ENCODE results near the gene RACGAP1. TPM values are rescaled to one million over a fixed set of nuclear protein-coding genes. Genes with fewer than 3 reads are reported as not detected.

Gene RACGAP1
- polyA plus RNA-seq, 1 donor from 2014 or later, result 18.3 TPM

DNA sequence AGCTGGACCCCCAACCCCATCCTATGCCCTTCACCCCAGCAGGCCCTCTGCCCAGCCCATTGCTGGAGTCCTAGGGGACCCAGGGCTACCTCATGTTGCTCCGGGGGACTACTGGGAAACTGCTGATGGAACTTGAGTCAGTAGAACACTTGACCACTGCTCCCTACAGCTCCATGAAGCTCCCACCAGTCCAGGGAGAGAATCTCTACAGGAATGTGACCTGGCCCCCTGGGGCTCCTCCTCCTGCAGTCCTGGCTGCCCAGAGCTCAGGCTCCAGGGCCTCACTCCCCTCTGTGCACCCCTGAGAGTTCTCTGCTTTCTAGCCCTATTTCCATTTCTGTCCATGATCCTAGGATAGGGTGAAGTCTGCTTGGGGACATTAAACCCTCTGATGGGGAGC is 85.6 kb downstream of the RACGAP1 start:
- Histone ChIP-seq H3K9me2 (ENCODE audit: insufficient read depth, low read length) (no peaks in the 10 kb centered on the region), H3K4me3 (ENCODE audit: low read length) (no peak overlapping the region), H3K79me2 (replicated peaks; ENCODE audit: insufficient read depth, low read length) (no peaks in the 10 kb centered on the region), H3K9ac (ENCODE audit: low read length) (no peak overlapping the region), H3K4me2 (ENCODE audit: low read length) (no peak overlapping the region), H4K20me1 (ENCODE audit: insufficient read depth) (no peaks in the 10 kb centered on the region), H3F3A (ENCODE audit: insufficient read depth, low read length, poor library complexity, severe bottlenecking) (no peaks in the 10 kb centered on the region), H3K27ac (ENCODE audit: low read length) (no peak overlapping the region), H2AFZ (ENCODE audit: low read depth, low read length) (no peak overlapping the region), H3K36me3 (ENCODE audit: insufficient read depth, low read length) (no peaks in the 10 kb centered on the region), H3K27me3 (ENCODE audit: insufficient read depth, low read depth, low read length) (no peaks in the 10 kb centered on the region), H3K9me3 (ENCODE audit: low read length) (no peaks in the 10 kb centered on the region)
- TF ChIP-seq EZH2 (IDR thresholded peaks at IDR 0.05; ENCODE audit: borderline replicate concordance, insufficient read depth, low read length, poor library complexity, severe bottlenecking), result no peak
- TF ChIP-seq, protein P1, sequence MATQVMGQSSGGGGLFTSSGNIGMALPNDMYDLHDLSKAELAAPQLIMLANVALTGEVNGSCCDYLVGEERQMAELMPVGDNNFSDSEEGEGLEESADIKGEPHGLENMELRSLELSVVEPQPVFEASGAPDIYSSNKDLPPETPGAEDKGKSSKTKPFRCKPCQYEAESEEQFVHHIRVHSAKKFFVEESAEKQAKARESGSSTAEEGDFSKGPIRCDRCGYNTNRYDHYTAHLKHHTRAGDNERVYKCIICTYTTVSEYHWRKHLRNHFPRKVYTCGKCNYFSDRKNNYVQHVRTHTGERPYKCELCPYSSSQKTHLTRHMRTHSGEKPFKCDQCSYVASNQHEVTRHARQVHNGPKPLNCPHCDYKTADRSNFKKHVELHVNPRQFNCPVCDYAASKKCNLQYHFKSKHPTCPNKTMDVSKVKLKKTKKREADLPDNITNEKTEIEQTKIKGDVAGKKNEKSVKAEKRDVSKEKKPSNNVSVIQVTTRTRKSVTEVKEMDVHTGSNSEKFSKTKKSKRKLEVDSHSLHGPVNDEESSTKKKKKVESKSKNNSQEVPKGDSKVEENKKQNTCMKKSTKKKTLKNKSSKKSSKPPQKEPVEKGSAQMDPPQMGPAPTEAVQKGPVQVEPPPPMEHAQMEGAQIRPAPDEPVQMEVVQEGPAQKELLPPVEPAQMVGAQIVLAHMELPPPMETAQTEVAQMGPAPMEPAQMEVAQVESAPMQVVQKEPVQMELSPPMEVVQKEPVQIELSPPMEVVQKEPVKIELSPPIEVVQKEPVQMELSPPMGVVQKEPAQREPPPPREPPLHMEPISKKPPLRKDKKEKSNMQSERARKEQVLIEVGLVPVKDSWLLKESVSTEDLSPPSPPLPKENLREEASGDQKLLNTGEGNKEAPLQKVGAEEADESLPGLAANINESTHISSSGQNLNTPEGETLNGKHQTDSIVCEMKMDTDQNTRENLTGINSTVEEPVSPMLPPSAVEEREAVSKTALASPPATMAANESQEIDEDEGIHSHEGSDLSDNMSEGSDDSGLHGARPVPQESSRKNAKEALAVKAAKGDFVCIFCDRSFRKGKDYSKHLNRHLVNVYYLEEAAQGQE (IDR thresholded peaks at IDR 0.05; ENCODE audit: borderline replicate concordance), result no peak
- no peak for TF ChIP-seq MXI1 (conservative IDR thresholded peaks at IDR 0.05; ENCODE audit: poor library complexity, severe bottlenecking)
- no peak for TF ChIP-seq POLR2AphosphoS5 (IDR thresholded peaks at IDR 0.05)

DNA sequence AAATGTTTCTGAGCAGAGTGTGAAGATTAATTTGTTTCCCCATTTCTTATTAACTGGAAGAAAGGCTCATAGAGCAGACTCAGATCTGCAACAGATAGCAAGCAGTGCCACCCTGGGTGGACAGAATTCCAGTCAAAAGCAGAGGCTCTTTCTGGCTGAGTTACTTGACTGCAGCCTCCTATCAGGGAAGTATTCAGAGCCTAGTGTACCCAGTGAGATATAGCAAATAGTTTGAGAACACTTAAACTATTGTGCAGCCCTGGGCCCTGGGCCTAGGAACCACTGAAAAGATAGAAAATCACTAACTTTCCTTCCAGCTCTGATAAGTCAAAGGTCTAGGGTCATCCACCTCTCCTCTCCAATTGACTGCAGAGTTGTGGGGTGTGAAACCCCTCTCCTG is 86.0 kb downstream of the RACGAP1 start:
- H2AFZ ChIP-seq (ENCODE audit: low read depth, low read length), result no peak overlapping the region
- H3K27me3 ChIP-seq (ENCODE audit: insufficient read depth, low read depth, low read length), result no peaks in the 10 kb centered on the region
- H3K4me2 ChIP-seq (ENCODE audit: low read length), result no peak overlapping the region
- no peaks in the 10 kb centered on the region for H3K36me3 ChIP-seq (ENCODE audit: insufficient read depth, low read length)
- H3K27ac ChIP-seq (ENCODE audit: low read length), result no peak overlapping the region
- H3K9ac ChIP-seq (ENCODE audit: low read length), result no peak overlapping the region
- H4K20me1 ChIP-seq (ENCODE audit: insufficient read depth), result no peaks in the 10 kb centered on the region
- no peaks in the 10 kb centered on the region for H3K9me3 ChIP-seq (ENCODE audit: low read length)
- H3K79me2 ChIP-seq (replicated peaks; ENCODE audit: insufficient read depth, low read length), result no peaks in the 10 kb centered on the region
- H3K9me2 ChIP-seq (ENCODE audit: insufficient read depth, low read length), result no peaks in the 10 kb centered on the region
- TF ChIP-seq, protein P2, sequence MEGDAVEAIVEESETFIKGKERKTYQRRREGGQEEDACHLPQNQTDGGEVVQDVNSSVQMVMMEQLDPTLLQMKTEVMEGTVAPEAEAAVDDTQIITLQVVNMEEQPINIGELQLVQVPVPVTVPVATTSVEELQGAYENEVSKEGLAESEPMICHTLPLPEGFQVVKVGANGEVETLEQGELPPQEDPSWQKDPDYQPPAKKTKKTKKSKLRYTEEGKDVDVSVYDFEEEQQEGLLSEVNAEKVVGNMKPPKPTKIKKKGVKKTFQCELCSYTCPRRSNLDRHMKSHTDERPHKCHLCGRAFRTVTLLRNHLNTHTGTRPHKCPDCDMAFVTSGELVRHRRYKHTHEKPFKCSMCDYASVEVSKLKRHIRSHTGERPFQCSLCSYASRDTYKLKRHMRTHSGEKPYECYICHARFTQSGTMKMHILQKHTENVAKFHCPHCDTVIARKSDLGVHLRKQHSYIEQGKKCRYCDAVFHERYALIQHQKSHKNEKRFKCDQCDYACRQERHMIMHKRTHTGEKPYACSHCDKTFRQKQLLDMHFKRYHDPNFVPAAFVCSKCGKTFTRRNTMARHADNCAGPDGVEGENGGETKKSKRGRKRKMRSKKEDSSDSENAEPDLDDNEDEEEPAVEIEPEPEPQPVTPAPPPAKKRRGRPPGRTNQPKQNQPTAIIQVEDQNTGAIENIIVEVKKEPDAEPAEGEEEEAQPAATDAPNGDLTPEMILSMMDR (IDR thresholded peaks at IDR 0.05; ENCODE audit: poor library complexity, severe bottlenecking), result no peak
- TF ChIP-seq EP300 (conservative IDR thresholded peaks at IDR 0.05; ENCODE audit: poor library complexity, severe bottlenecking), result no peak
- TF ChIP-seq TAF1 (IDR thresholded peaks at IDR 0.05; ENCODE audit: low read depth), result no peak
- H3K4me3 ChIP-seq (ENCODE audit: low read length), result no peak overlapping the region
- H3F3A ChIP-seq (ENCODE audit: insufficient read depth, low read length, poor library complexity, severe bottlenecking), result no peaks in the 10 kb centered on the region

Other genes starting within 250 kb of the RACGAP1 start
- 6.2 and 6.5 TPM in 2 replicates for gene NCKAP5L, start 197.1 kb downstream of the RACGAP1 start, polyA plus RNA-seq
- 10.0 and 11.0 TPM in 2 replicates for gene BCDIN3D, start 182.4 kb downstream of the RACGAP1 start, polyA plus RNA-seq
- 4.0 and 5.3 TPM in 2 replicates for gene FAIM2, start 121.6 kb downstream of the RACGAP1 start, polyA plus RNA-seq
- gene AQP2, start 74.8 kb downstream of the RACGAP1 start, polyA plus RNA-seq, result not detected in 2 replicates
- not detected in 2 replicates for gene AQP5, start 63.6 kb downstream of the RACGAP1 start, polyA plus RNA-seq
- gene AQP6, start 52.5 kb downstream of the RACGAP1 start, polyA plus RNA-seq, result not detected in 2 replicates
- gene ASIC1, start 32.1 kb upstream of the RACGAP1 start, polyA plus RNA-seq, result 8.0 and 9.1 TPM in 2 replicates
- gene SMARCD1, start 59.8 kb upstream of the RACGAP1 start, polyA plus RNA-seq, result 90.9 and 117 TPM in 2 replicates
- gene GPD1, start 78.5 kb upstream of the RACGAP1 start, polyA plus RNA-seq, result 1.5 and 4.0 TPM in 2 replicates
- gene COX14, start 86.7 kb upstream of the RACGAP1 start, polyA plus RNA-seq, result 73.4 and 79.3 TPM in 2 replicates
- 463 and 470 TPM in 2 replicates for gene CERS5, start 141.9 kb upstream of the RACGAP1 start, polyA plus RNA-seq

Measured in neural cell (in vitro differentiated cells).